Cardiac muscle cell (in vitro differentiated cells and primary cell): ENCODE data around the gene SLC7A8. TPM values are rescaled to one million over a fixed set of nuclear protein-coding genes. Genes with fewer than 3 reads are reported as not detected.
A peak's percentile ranks its signal among the peaks of the same experiment; 100 is the strongest.

Experiments used
- DNase-seq, 2 donors: peaks; one replicate each; pipeline versions ENCODE4 v3.0.0 to v3.0.0-alpha.2; 2010 to 2017; ENCODE audit warnings: low read depth in 1 of 2, low spot score in 1 of 2
- H3K27ac ChIP-seq: fragments of 200-600 bp; sonication (generic); 2 replicates; pipeline ENCODE4 v1.5.1; 2016
- H3K27me3 ChIP-seq: fragments of 200-600 bp; sonication (generic); 2 replicates; pipeline ENCODE4 v1.6.0; 2016; ENCODE audit warnings: control low read depth
- H3K36me3 ChIP-seq: fragments of 200-600 bp; sonication (generic); 2 replicates; pipeline ENCODE4 v1.5.1; 2016; ENCODE audit warnings: control low read depth
- H3K4me1 ChIP-seq: fragments of 200-600 bp; sonication (generic); 2 replicates; pipeline ENCODE4 v1.8.1; 2017; ENCODE audit warnings: low read depth, mild to moderate bottlenecking, mixed run types
- H3K4me3 ChIP-seq: fragments of 200-600 bp; sonication (generic); 2 replicates; pipeline ENCODE4 v1.5.1; 2016; ENCODE audit warnings: mild to moderate bottlenecking
- H3K9me3 ChIP-seq: fragments of 200-600 bp; sonication (generic); 2 replicates; pipeline ENCODE4 v1.5.1; 2017; ENCODE audit warnings: low read depth, mild to moderate bottlenecking, control low read depth
- CTCF ChIP-seq: IDR thresholded peaks from 2 replicates; pipeline ENCODE4 v1.5.1; 2012; ENCODE audit warnings: low read depth, mild to moderate bottlenecking, low read length
- polyA plus RNA-seq: library from polyadenylated mRNA; unstranded; fragments of >200 nt; fragmentation: Nextera tagmentation; extraction: Ambion mirVana; gene quantifications from 2 replicates; pipeline ENCODE4 v1.2.1, GENCODE V29; 2016
- total RNA-seq: library from RNA; depleted of rRNA; stranded (reverse); fragments of >200 nt; gene quantifications from 2 replicates; pipeline ENCODE4 v1.2.3, GENCODE V29; 2016

Gene SLC7A8
- total and polyA plus RNA-seq, 2 experiments from 2014 or later = 14.0 to 14.1 TPM

- no peak for TF ChIP-seq CTCF
- H3K9me3 ChIP-seq = no peaks in the 10 kb centered on the region
- H3K4me1 ChIP-seq = no peaks in the 10 kb centered on the region
- no peak overlapping the region for H3K27ac ChIP-seq
- no peaks in the 10 kb centered on the region for H3K27me3 ChIP-seq
- DNase-seq = no peak
- no peaks in the 10 kb centered on the region for H3K36me3 ChIP-seq
- H3K4me3 ChIP-seq = no peak overlapping the region
Measured at GRCh38 chr14:23125933-23126524, 57.4 kb downstream of the SLC7A8 start.

- Histone ChIP-seq H3K9me3 (no peaks in the 10 kb centered on the region), H3K27me3 (no peaks in the 10 kb centered on the region), H3K4me1 (peaks cover 1% of the 10 kb centered on the region), H3K36me3 (no peaks in the 10 kb centered on the region), H3K4me3 (no peak overlapping the region), H3K27ac (no peak overlapping the region)
- TF ChIP-seq CTCF = no peak
- no peak for DNase-seq
Measured at GRCh38 chr14:23125011-23125410, 58.4 kb downstream of the SLC7A8 start.

GRCh38 chr14:23124337-23124954 is 59.0 kb downstream of the SLC7A8 start:
- no peak overlapping the region for H3K27ac ChIP-seq
- no peaks in the 10 kb centered on the region for H3K9me3 ChIP-seq
- no peak for DNase-seq
- no peak overlapping the region for H3K4me3 ChIP-seq
- peaks cover 4% of the 10 kb centered on the region for H3K4me1 ChIP-seq
- no peaks in the 10 kb centered on the region for H3K36me3 ChIP-seq
- no peak for TF ChIP-seq CTCF
- H3K27me3 ChIP-seq = no peaks in the 10 kb centered on the region

- no peaks in the 10 kb centered on the region for H3K36me3 ChIP-seq
Measured at GRCh38 chr14:23123419-23123818, 60.0 kb downstream of the SLC7A8 start.

GRCh38 chr14:23122086-23122485 is 61.4 kb downstream of the SLC7A8 start:
- no peak overlapping the region for H3K4me3 ChIP-seq
- no peaks in the 10 kb centered on the region for H3K27me3 ChIP-seq
- no peaks in the 10 kb centered on the region for H3K9me3 ChIP-seq
- DNase-seq = no peak
- no peak for TF ChIP-seq CTCF
- H3K27ac ChIP-seq = no peak overlapping the region
- H3K4me1 ChIP-seq = peaks cover 4% of the 10 kb centered on the region
- no peaks in the 10 kb centered on the region for H3K36me3 ChIP-seq

More at GRCh38 chr14:23123419-23123818, 60.0 kb downstream of the SLC7A8 start:
- Histone ChIP-seq H3K27me3 (no peaks in the 10 kb centered on the region), H3K4me1 (peaks cover 4% of the 10 kb centered on the region), H3K4me3 (no peak overlapping the region), H3K9me3 (no peaks in the 10 kb centered on the region), H3K27ac (no peak overlapping the region)
- peak in 1 of 2 donors; percentile 42 for DNase-seq
- no peak for TF ChIP-seq CTCF
